Erythroblast (primary cell): ENCODE results near the gene CTNNA2.

ENCODE experiments used
- DNase-seq, 2 experiments: peaks; one replicate each; lab custom pipeline; 2025; lab: John Stamatoyannopoulos, UW
- GATA1 ChIP-seq: IDR thresholded peaks from 2 replicates; pipeline ENCODE4 v1.6.1; 2011; ENCODE audit warnings: low read depth, mild to moderate bottlenecking, control low read depth, low read length, moderate library complexity
- POLR2A ChIP-seq: IDR thresholded peaks from 2 replicates; pipeline ENCODE4 v1.6.1; 2011; ENCODE audit warnings: mild to moderate bottlenecking, low read length

Gene CTNNA2

GRCh38 chr2:80501874-80502624, 989.2 kb downstream of the CTNNA2 start:
- no peak for DNase-seq
- TF ChIP-seq GATA1: no peak
- TF ChIP-seq POLR2A: no peak

DNA sequence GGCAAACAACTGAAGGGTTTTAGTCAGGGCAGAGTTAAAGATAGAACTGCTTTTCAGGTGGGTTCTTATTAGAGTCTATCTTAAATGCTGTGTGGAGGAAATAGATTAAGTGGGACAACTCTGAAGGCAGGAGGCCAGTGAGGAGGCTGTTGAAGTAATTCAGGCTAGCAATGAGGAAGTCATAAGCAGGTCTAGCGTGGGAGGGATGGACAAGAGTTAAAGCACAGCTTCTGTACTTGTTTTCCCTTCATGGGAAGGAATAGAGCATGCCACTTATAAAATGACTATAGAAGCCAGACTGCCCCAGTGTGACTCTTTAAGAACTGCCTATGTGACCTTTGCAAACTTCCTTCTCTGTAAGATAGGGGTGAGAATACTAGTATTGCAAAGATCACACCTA, 993.7 kb downstream of the CTNNA2 start:
- no peak for DNase-seq
- TF ChIP-seq POLR2A (no peak), GATA1 (no peak)

DNA sequence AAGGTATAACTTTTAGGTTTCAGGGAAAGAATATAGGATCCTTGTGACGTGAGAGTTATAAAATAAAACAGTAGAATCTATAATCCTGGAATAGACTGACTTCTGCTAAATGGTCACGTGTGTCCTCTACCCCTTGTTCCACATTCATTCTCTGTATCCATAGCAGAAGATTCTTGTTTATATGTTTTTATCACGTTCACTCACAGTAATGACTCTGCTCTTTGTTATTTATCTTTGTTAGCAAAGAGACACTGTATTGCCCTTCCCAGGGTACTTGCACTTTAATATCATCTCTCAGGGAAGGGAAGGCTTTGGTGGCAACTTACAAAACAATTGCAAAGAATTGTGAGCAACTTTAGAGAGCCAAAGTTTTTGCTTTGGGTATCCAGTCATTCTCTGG, 997.9 kb downstream of the CTNNA2 start:
- no peak for DNase-seq
- no peak for TF ChIP-seq GATA1
- no peak for TF ChIP-seq POLR2A

- no peak for DNase-seq
- TF ChIP-seq POLR2A: no peak
Observed at GRCh38 chr2:80515964-80516363, 1003.1 kb downstream of the CTNNA2 start.

- no peak for TF ChIP-seq POLR2A
- no peak for TF ChIP-seq GATA1
- DNase-seq: no peak
Observed at GRCh38 chr2:80517316-80517715, 1004.5 kb downstream of the CTNNA2 start.

- DNase-seq: no peak
- TF ChIP-seq POLR2A (no peak), GATA1 (no peak)
Observed at GRCh38 chr2:80519121-80519643, 1006.3 kb downstream of the CTNNA2 start.

GRCh38 chr2:80519699-80520291, 1006.9 kb downstream of the CTNNA2 start:
- TF ChIP-seq POLR2A (no peak), GATA1 (no peak)
- DNase-seq: no peak

DNA sequence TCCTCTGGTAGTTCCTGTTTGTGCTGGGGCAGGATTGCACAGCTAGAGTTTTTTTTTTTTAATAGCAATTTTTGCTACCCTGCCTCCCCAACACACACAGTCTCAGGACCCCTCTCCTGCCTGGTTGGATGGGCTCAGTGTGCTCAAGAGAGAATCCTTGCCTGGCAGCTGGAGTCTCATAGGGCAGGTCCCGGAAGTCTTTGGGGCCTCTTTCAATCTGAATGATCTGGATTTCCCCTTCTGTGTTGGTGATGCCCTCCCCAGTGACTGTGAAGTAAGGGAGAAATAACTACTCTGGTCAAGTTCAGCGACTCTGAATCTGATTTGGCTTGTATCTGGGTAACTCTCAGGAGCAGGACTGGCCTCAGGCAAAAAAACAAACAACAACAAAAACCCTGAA, 1012.3 kb downstream of the CTNNA2 start:
- no peak for DNase-seq
- TF ChIP-seq POLR2A (no peak), GATA1 (no peak)

- no peak for DNase-seq
- TF ChIP-seq POLR2A (no peak), GATA1 (no peak)
Observed at GRCh38 chr2:80527119-80527518, 1014.3 kb downstream of the CTNNA2 start.

- no peak for TF ChIP-seq GATA1
- TF ChIP-seq POLR2A: no peak
- DNase-seq: no peak
Observed at GRCh38 chr2:80529466-80530165, 1016.8 kb downstream of the CTNNA2 start.

DNA sequence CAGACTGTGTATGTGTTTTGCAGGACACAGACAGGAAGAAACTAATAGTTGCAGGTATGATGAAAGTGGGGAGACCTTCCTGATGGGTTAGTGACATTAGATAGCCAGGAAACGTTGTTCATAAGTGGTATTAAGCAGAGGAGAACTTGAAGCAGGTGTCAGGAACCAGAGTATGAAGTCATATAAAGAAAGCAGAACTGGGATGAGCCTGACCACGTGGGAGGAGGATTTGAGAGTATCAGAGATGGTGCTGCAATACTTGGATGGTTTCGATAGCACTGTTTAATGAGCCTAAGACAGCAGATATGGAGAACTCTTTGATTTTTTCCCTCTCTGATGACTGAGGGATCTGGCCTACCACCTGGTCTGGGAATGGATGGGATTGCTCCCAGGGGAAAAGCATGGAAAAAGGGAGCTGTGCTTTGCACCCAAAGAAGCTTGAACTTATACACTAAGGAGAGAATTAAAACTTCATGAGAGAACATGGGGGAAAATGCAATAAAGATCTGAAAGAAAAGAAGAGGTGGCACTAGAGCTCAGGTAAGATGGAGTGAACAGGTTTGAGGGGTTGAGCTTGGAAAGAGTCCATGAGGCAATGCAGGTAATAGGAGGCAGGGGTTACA, 1017.7 kb downstream of the CTNNA2 start:
- no peak for TF ChIP-seq GATA1
- no peak for TF ChIP-seq POLR2A
- DNase-seq: no peak

GRCh38 chr2:80531319-80531718, 1018.5 kb downstream of the CTNNA2 start:
- TF ChIP-seq POLR2A (no peak), GATA1 (no peak)
- no peak for DNase-seq

DNA sequence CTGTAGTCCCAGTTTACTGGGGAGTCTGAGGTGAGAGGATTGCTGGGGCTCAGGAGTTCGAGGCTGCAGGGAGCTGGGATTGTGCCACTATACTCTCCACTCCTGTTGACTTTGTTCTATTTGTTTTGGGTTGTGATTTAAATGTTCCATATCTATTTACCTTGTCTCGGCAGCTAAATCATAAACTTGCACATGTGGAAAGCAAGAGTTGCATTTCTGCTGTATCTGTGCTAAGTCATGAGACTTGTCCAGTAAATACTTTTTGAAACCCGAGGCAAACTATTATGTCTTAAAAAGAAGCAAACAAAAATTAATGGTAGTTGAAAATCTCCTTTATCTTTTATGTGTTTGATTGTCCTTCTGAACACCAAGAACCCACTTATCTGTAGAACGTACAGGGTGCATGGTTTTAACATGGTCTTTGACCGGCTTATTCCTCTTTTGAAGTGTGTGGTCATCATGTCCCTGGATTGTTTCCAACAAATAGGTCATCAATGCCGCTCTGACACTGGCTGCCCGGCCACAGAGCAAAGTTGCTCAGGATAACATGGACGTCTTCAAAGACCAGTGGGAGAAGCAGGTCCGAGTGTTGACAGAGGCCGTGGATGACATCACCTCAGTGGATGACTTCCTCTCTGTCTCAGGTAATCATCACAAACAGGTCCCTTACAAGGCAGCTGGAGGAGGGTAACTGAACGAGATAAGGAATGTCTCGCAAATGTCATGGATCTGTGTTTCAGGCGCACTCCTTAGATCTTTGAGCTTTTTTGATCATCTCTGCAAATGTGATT, 1032.8 kb downstream of the CTNNA2 start:
- TF ChIP-seq POLR2A (no peak), GATA1 (no peak)
- DNase-seq: no peak
